Measurements from ENCODE around the gene CDSN. TPM values are rescaled to one million over a fixed set of nuclear protein-coding genes. Genes with fewer than 3 reads are reported as not detected.

CDSN gene
- total and polyA plus RNA-seq, 2 of the 8 experiments (the other 6 are each of a cell fraction or from before 2014, with no cell fraction given) = not detected

DNA sequence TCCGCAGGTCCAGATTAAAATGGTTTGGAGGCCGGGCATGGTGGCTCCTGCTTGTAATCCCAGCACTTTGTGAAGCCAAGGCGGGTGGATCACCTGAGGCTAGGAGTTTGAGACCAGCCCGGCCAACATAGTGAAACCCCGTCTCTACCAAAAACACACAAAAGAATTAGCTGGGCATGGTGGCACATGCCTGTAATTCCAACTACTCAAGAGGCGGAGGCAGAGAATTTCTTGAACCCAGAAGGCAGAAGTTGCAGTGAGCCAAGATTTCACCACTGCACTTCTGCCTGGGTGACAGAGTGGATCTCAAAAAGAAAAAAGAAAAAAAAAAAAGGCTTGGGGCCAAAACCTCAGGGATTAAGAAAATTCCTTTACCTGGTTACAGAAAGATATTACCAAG lies 38.4 kb downstream of the CDSN start (continued):
- TF ChIP-seq, protein P1, sequence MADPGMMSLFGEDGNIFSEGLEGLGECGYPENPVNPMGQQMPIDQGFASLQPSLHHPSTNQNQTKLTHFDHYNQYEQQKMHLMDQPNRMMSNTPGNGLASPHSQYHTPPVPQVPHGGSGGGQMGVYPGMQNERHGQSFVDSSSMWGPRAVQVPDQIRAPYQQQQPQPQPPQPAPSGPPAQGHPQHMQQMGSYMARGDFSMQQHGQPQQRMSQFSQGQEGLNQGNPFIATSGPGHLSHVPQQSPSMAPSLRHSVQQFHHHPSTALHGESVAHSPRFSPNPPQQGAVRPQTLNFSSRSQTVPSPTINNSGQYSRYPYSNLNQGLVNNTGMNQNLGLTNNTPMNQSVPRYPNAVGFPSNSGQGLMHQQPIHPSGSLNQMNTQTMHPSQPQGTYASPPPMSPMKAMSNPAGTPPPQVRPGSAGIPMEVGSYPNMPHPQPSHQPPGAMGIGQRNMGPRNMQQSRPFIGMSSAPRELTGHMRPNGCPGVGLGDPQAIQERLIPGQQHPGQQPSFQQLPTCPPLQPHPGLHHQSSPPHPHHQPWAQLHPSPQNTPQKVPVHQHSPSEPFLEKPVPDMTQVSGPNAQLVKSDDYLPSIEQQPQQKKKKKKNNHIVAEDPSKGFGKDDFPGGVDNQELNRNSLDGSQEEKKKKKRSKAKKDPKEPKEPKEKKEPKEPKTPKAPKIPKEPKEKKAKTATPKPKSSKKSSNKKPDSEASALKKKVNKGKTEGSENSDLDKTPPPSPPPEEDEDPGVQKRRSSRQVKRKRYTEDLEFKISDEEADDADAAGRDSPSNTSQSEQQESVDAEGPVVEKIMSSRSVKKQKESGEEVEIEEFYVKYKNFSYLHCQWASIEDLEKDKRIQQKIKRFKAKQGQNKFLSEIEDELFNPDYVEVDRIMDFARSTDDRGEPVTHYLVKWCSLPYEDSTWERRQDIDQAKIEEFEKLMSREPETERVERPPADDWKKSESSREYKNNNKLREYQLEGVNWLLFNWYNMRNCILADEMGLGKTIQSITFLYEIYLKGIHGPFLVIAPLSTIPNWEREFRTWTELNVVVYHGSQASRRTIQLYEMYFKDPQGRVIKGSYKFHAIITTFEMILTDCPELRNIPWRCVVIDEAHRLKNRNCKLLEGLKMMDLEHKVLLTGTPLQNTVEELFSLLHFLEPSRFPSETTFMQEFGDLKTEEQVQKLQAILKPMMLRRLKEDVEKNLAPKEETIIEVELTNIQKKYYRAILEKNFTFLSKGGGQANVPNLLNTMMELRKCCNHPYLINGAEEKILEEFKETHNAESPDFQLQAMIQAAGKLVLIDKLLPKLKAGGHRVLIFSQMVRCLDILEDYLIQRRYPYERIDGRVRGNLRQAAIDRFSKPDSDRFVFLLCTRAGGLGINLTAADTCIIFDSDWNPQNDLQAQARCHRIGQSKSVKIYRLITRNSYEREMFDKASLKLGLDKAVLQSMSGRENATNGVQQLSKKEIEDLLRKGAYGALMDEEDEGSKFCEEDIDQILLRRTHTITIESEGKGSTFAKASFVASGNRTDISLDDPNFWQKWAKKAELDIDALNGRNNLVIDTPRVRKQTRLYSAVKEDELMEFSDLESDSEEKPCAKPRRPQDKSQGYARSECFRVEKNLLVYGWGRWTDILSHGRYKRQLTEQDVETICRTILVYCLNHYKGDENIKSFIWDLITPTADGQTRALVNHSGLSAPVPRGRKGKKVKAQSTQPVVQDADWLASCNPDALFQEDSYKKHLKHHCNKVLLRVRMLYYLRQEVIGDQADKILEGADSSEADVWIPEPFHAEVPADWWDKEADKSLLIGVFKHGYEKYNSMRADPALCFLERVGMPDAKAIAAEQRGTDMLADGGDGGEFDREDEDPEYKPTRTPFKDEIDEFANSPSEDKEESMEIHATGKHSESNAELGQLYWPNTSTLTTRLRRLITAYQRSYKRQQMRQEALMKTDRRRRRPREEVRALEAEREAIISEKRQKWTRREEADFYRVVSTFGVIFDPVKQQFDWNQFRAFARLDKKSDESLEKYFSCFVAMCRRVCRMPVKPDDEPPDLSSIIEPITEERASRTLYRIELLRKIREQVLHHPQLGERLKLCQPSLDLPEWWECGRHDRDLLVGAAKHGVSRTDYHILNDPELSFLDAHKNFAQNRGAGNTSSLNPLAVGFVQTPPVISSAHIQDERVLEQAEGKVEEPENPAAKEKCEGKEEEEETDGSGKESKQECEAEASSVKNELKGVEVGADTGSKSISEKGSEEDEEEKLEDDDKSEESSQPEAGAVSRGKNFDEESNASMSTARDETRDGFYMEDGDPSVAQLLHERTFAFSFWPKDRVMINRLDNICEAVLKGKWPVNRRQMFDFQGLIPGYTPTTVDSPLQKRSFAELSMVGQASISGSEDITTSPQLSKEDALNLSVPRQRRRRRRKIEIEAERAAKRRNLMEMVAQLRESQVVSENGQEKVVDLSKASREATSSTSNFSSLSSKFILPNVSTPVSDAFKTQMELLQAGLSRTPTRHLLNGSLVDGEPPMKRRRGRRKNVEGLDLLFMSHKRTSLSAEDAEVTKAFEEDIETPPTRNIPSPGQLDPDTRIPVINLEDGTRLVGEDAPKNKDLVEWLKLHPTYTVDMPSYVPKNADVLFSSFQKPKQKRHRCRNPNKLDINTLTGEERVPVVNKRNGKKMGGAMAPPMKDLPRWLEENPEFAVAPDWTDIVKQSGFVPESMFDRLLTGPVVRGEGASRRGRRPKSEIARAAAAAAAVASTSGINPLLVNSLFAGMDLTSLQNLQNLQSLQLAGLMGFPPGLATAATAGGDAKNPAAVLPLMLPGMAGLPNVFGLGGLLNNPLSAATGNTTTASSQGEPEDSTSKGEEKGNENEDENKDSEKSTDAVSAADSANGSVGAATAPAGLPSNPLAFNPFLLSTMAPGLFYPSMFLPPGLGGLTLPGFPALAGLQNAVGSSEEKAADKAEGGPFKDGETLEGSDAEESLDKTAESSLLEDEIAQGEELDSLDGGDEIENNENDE (IDR thresholded peaks at IDR 0.05; ENCODE audit: insufficient replicate concordance, low read length) = no peak
- TF ChIP-seq SP2 (IDR thresholded peaks at IDR 0.05; ENCODE audit: low read length) = no peak
- TF ChIP-seq MAFK (IDR thresholded peaks at IDR 0.05; ENCODE audit: low read depth, low read length) = no peak
- no peak for TF ChIP-seq CTBP2 (IDR thresholded peaks at IDR 0.05; ENCODE audit: borderline replicate concordance, insufficient read depth, insufficient read length, low read length)
- no peak for TF ChIP-seq CBX8 (IDR thresholded peaks at IDR 0.05; ENCODE audit: borderline replicate concordance, low read depth, low read length)
- TF ChIP-seq NRF1 (IDR thresholded peaks at IDR 0.05; ENCODE audit: low read depth, low read length) = no peak
- no peak for TF ChIP-seq KDM4A (IDR thresholded peaks at IDR 0.05; ENCODE audit: low read depth, low read length, severe bottlenecking)
- TF ChIP-seq TBP (IDR thresholded peaks at IDR 0.05; ENCODE audit: low read depth, low read length) = no peak
- TF ChIP-seq TEAD4 (IDR thresholded peaks at IDR 0.05; ENCODE audit: low read depth, low read length) = no peak
- TF ChIP-seq, protein P2, sequence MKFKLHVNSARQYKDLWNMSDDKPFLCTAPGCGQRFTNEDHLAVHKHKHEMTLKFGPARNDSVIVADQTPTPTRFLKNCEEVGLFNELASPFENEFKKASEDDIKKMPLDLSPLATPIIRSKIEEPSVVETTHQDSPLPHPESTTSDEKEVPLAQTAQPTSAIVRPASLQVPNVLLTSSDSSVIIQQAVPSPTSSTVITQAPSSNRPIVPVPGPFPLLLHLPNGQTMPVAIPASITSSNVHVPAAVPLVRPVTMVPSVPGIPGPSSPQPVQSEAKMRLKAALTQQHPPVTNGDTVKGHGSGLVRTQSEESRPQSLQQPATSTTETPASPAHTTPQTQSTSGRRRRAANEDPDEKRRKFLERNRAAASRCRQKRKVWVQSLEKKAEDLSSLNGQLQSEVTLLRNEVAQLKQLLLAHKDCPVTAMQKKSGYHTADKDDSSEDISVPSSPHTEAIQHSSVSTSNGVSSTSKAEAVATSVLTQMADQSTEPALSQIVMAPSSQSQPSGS (IDR thresholded peaks at IDR 0.05; ENCODE audit: low read length) = no peak
- TF ChIP-seq POLR2A (IDR thresholded peaks at IDR 0.05; ENCODE audit: control extremely low read depth in 1 of 2, low read depth in 2 of 2, low read length in 2 of 2) = no peak

Data from H1 (cell line).